CD4-positive, alpha-beta T cell (primary cell): Measurements from ENCODE around the gene PARD3B. TPM values are rescaled to one million over a fixed set of nuclear protein-coding genes. Genes with fewer than 3 reads are reported as not detected.

ENCODE experiments used
- ATAC-seq: fragments of 200-7000 bp; cut with Tn5 transposase; one replicate; pipeline ENCODE4 v1.10.0; 2022; ENCODE audit warnings: mild to moderate bottlenecking; ENCODE audit not compliant: poor library complexity
- CTCF ChIA-PET: fragments of 350-600 bp; sonication (Branson Sonifier 250); formaldehyde crosslinking; loops from one replicate; lab custom pipeline; 2021; ENCODE audit warnings: antibody characterized with exemption, inconsistent platforms; lab: Charles Lee
- POLR2A ChIA-PET: fragments of 350-600 bp; sonication (Branson Sonifier 250); formaldehyde crosslinking; loops from one replicate; lab custom pipeline; 2021; ENCODE audit warnings: antibody characterized with exemption, inconsistent platforms; lab: Charles Lee
- DNase-seq, 14 experiments: peaks; one replicate each; pipeline ENCODE4 v3.0.0-alpha.2; 2013 to 2020; ENCODE audit warnings: mixed read lengths in 2 of 14
- H3K27ac ChIP-seq, 2 donors: one replicate each; pipeline versions ENCODE4 v1.5.1 to v1.7.0; 2013; ENCODE audit warnings: low read length in 2 of 2, low read depth in 1 of 2, mild to moderate bottlenecking in 1 of 2
- H3K27me3 ChIP-seq, 2 experiments: 1 replicate in 1 of 2; 2 replicates in 1 of 2; pipeline versions ENCODE4 v1.6.1 to v1.7.0; 2013; ENCODE audit warnings: low read length in 2 of 2, control low read depth in 1 of 2, mild to moderate bottlenecking in 1 of 2, moderate library complexity in 1 of 2; ENCODE audit not compliant: insufficient read depth in 2 of 2, control insufficient read depth in 1 of 2
- H3K36me3 ChIP-seq: one replicate; pipeline ENCODE4 v1.6.1; 2013; ENCODE audit warnings: low read length, control low read depth; ENCODE audit not compliant: insufficient read depth
- H3K4me1 ChIP-seq: one replicate; pipeline ENCODE4 v1.6.1; 2013; ENCODE audit warnings: low read length, control low read depth; ENCODE audit not compliant: insufficient read depth
- H3K4me3 ChIP-seq: one replicate; pipeline ENCODE4 v1.5.1; 2013; ENCODE audit warnings: mild to moderate bottlenecking, low read length, moderate library complexity
- H3K9me3 ChIP-seq, 2 experiments: 1 replicate in 1 of 2; 2 replicates in 1 of 2; pipeline versions ENCODE4 v1.6.1 to v1.7.0; 2013; ENCODE audit warnings: low read length in 2 of 2, mild to moderate bottlenecking in 2 of 2, control low read depth in 1 of 2, moderate library complexity in 1 of 2; ENCODE audit not compliant: control insufficient read depth in 1 of 2, insufficient read depth in 1 of 2
- H3K27ac Mint-ChIP-seq: one replicate; pipeline ENCODE4 v1.8.0; 2020; ENCODE audit warnings: mixed read lengths
- H3K27me3 Mint-ChIP-seq: one replicate; pipeline ENCODE4 v1.8.0; 2021; ENCODE audit warnings: mixed read lengths
- H3K36me3 Mint-ChIP-seq: one replicate; pipeline ENCODE4 v1.8.0; 2021; ENCODE audit warnings: low read depth, mixed read lengths
- H3K4me1 Mint-ChIP-seq: one replicate; pipeline ENCODE4 v1.8.0; 2021; ENCODE audit warnings: low read depth, mixed read lengths
- H3K4me3 Mint-ChIP-seq: one replicate; pipeline ENCODE4 v1.8.0; 2020; ENCODE audit warnings: mild to moderate bottlenecking, mixed read lengths
- H3K9me3 Mint-ChIP-seq: one replicate; pipeline ENCODE4 v1.8.0; 2020; ENCODE audit warnings: mixed read lengths
- intact Hi-C, 2 experiments: fragments of 100-400 bp; cut with DNase I in 1 of 2; cut with micrococcal nuclease in 1 of 2; formaldehyde crosslinking; loops; one replicate each; pipeline versions ENCODE4 v1.15.1 to v1.9.0; 2023 to 2025; cut with DNase I, micrococcal nuclease
- total RNA-seq, 174 experiments: library from RNA in 2 of 174; stranded (reverse) in 2 of 174; gene quantifications; one replicate each; pipeline ENCODE4 v1.2.3 and lab custom pipeline; 2021 to 2026
- TF ChIP-seq, protein P1 (sequence below): fragments of 200-600 bp; IDR thresholded peaks from one replicate; pipeline ENCODE4 v1.8.0; 2022; ENCODE audit warnings: antibody characterized with exemption, mild to moderate bottlenecking

Gene PARD3B
- total RNA-seq, 2 experiments from 2014 or later, result 0.87 to 1.9 TPM

DNA sequence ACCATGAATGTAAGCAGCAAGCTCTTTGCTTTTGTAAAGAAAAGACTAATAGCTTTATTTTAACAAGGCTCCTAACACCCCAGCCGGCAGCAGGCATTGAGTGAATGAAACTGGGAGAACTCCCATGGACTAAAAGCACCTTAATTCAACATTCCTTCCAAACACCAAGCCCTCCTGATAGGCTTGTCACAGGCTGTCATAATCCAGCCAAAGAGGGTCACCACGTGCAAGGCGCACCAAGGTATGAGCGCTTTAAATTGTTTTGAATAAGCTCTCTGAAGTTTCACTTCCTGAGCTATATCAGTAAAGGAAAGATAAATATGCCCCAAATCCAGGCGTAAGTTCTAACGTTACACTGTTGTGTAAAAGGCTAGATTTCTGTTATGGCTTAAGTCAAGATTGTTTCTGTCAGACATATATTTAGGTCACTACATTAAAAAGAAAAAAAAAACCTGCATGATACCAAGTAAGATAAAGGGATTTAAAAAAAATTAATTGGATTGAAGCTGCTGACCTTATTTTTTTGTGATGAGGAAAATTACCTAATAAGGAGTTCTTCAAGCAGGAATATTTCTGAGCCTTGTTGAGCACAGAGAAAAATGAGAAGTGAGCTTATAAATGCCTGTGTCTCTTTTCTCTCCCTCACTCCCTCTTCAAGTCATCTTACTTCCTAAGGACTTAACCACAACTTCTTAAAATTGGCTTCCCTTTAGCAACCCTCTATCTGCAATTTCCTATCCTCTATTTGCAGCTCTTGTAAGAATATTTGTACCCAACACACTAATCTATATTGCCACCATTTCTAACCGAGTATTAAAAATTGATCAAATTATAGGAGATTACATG is 1000.9 kb downstream of the PARD3B start:
- Histone ChIP-seq H3K27ac (no peak overlapping the region), H3K9me3 (no peaks in the 10 kb centered on the region), H3K4me1 (no peaks in the 10 kb centered on the region), H3K36me3 (no peaks in the 10 kb centered on the region), H3K27me3 (no peaks in the 10 kb centered on the region), H3K4me3 (no peak overlapping the region)
- H3K4me3 Mint-ChIP-seq, result no peak overlapping the region
- H3K36me3 Mint-ChIP-seq, result no peaks in the 10 kb centered on the region
- no peak overlapping the region for H3K27ac Mint-ChIP-seq
- ATAC-seq, result no peak
- POLR2A ChIA-PET, result no interaction called here
- CTCF ChIA-PET, result no interaction called here
- no peaks in the 10 kb centered on the region for H3K9me3 Mint-ChIP-seq
- no peaks in the 10 kb centered on the region for H3K4me1 Mint-ChIP-seq
- intact Hi-C loops, result no loop called here
- H3K27me3 Mint-ChIP-seq, result no peaks in the 10 kb centered on the region
- TF ChIP-seq, protein P1, sequence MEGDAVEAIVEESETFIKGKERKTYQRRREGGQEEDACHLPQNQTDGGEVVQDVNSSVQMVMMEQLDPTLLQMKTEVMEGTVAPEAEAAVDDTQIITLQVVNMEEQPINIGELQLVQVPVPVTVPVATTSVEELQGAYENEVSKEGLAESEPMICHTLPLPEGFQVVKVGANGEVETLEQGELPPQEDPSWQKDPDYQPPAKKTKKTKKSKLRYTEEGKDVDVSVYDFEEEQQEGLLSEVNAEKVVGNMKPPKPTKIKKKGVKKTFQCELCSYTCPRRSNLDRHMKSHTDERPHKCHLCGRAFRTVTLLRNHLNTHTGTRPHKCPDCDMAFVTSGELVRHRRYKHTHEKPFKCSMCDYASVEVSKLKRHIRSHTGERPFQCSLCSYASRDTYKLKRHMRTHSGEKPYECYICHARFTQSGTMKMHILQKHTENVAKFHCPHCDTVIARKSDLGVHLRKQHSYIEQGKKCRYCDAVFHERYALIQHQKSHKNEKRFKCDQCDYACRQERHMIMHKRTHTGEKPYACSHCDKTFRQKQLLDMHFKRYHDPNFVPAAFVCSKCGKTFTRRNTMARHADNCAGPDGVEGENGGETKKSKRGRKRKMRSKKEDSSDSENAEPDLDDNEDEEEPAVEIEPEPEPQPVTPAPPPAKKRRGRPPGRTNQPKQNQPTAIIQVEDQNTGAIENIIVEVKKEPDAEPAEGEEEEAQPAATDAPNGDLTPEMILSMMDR, result no peak
- DNase-seq, result no peak

DNA sequence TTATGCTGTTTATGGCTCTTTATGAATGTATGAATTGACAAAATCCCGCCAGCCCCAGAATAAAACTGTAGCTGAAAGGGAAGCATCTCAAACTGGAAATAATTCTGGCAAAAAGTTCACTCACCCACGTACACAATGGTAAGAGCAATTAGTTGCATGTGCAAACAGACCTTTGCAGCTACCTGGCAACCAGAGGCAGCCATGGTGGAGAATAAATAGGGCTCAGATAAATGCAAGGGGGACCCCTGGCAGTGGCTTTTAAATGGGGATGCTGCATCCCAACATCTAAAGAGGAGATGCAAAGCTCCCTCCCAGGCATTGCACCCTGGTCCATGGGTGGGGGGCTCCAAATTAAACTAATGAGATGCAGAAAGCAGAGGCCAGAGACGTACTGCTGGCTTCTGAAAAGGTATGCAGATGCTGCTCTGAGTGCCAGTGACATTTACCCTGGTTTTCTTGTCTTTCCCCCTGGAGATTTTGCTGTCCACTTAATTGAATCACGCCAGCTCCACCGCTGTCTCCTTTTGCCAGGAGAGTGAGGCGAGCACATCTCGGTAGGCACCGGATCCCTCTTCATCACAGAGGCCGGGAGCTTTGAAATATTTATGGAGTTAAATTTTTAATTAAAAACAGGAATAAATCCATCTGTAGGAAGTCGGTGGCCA is 1010.4 kb downstream of the PARD3B start:
- TF ChIP-seq, protein P1, result no peak
- CTCF ChIA-PET, result no interaction called here
- POLR2A ChIA-PET, result no interaction called here

DNA sequence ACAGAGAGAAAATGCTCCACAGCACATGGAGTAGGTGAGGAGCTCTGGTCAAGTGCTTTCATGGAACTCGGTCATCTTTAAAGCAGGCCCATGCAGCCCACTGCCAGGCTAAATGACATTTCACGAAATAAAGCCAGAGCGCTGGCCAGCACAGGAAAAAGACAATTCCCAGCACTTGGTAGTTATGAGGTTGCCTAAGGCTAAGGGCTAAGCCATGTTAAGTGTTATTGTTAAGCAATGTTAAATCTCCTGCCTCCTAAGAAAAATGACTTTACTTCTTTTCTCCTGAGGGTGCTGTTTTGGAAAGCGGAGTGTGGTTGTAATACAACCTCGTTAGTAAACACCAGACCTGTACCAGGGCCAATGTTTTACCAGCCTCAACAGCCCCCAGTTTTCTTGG is 1011.1 kb downstream of the PARD3B start:
- no peak overlapping the region for H3K27ac Mint-ChIP-seq
- no peaks in the 10 kb centered on the region for H3K36me3 Mint-ChIP-seq
- Histone ChIP-seq H3K4me1 (no peaks in the 10 kb centered on the region), H3K36me3 (no peaks in the 10 kb centered on the region), H3K27ac (no peak overlapping the region), H3K27me3 (no peaks in the 10 kb centered on the region), H3K9me3 (no peaks in the 10 kb centered on the region), H3K4me3 (no peak overlapping the region)
- TF ChIP-seq, protein P1, result no peak
- no peaks in the 10 kb centered on the region for H3K27me3 Mint-ChIP-seq
- ATAC-seq (no peak), DNase-seq (no peak)
- H3K4me1 Mint-ChIP-seq, result no peaks in the 10 kb centered on the region
- POLR2A ChIA-PET, result no interaction called here
- intact Hi-C loops, result no loop called here
- CTCF ChIA-PET, result no interaction called here
- no peak overlapping the region for H3K4me3 Mint-ChIP-seq
- no peaks in the 10 kb centered on the region for H3K9me3 Mint-ChIP-seq

More for the DNA sequence above, 1010.4 kb downstream of the PARD3B start:
- DNase-seq (no peak), ATAC-seq (no peak)
- H3K27me3 ChIP-seq, result no peaks in the 10 kb centered on the region
- Mint-ChIP-seq H3K4me1 (no peaks in the 10 kb centered on the region), H3K36me3 (no peaks in the 10 kb centered on the region), H3K27ac (no peak overlapping the region), H3K4me3 (no peak overlapping the region), H3K27me3 (no peaks in the 10 kb centered on the region), H3K9me3 (no peaks in the 10 kb centered on the region)
- no peaks in the 10 kb centered on the region for H3K4me1 ChIP-seq
- H3K9me3 ChIP-seq, result no peaks in the 10 kb centered on the region
- H3K36me3 ChIP-seq, result no peaks in the 10 kb centered on the region
- no peak overlapping the region for H3K4me3 ChIP-seq
- H3K27ac ChIP-seq, result no peak overlapping the region
- intact Hi-C loops, result no loop called here
